G401 (cell line): ENCODE results near the gene MAPK8IP3. TPM values are rescaled to one million over a fixed set of nuclear protein-coding genes. Genes with fewer than 3 reads are reported as not detected.
"Not testable (repeated sequence)": the region's sequence is repeated elsewhere in the genome, so short reads cannot be mapped to it uniquely, and the experiment has no call there.

Experiments used
- DNase-seq: peaks from one replicate; pipeline ENCODE4 v3.0.0-alpha.2; 2015; ENCODE audit warnings: low spot score
- in situ Hi-C: cut with HindIII; loops from 2 replicates; pipeline ENCODE4 v1.10.0; 2016; ENCODE audit warnings: low sequenced_read_pairs, mixed read lengths
- total RNA-seq: library from RNA; depleted of rRNA; stranded (reverse); fragments of >200 nt; shearing (Covaris generic); gene quantifications from 2 replicates; pipeline ENCODE4 v1.2.3, GENCODE V29; 2014

Gene MAPK8IP3
- total RNA-seq, 1 experiment from 2014 or later: 20.6 TPM

DNA sequence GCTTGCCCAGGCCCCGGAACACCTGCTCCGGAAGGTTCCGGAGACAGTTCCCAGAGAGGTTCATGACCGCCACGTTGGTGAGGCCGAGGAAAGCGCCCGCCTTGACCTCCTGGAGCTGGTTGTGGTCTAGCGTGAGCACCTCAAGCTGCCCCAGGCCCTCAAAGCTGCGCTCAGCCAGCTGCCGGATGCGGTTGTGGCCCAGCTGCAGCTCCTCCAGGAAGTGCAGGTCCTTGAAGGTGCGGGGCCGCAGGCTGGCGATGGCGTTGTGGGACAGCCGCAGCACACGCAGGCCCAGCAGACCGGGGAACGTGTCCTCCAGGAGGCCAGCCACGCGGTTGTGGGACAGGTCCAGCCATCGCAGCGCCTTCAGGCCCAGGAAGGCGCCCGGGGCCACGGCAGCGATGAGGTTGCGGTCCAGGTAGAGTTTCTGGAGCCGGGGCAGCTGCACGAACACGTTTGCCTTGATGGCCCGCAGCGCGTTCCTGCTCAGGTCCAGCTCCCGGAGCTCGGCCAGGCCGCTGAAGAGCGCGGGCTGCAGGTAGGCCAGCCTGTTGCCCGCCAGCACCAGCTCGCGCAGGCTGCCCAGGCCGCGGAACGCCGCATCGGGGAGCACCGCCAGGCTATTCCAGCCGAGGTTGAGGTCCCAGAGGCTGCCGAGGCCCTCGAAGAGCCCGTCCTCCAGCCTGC lies 85.4 kb downstream of the MAPK8IP3 start:
- in situ Hi-C loops: no loop called here
- no peak for DNase-seq

DNA sequence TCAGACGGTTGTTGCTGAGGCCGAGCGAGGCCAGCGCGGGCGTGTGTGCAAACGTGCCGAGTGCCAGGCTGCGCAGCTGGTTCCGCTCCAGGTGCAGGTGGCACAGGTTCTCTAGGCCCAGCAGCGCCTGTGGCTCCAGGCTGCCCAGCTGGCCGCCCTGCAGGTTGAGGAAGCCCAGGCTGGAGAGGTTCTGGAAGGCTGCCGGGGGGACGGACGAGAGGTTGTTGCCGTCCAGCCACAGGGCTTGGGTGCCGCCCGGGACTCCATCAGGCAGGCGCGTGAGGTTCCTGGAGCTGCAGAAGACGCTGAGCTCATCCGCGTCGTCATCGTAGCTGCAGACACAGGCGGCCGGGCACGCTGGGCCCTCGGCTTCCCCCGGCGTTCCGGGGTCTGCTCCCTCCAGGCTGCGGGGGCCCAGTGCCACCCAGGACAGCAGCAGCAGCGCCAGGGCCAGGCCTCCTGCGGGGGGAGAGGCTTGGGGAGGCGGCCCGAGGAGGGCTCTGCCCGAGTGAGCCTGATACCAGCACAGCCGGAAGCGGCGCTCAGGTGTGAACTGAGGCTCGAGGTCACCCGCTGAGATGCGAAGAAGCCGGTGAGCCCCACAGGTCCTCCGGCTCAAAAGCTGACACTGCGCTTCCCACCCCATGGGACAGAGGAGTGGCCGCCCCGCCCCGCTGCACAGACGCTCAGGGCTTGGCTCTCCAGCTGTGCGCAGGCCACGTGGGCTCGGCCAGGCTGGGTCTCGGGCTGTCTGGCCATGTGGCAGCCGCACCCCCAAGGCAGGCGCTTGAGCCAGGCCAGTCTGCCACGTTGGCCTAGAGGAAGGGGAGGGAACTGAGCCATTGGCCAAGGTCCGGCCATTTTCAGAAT lies 86.2 kb downstream of the MAPK8IP3 start:
- in situ Hi-C loops: no loop called here
- DNase-seq: no peak

DNA sequence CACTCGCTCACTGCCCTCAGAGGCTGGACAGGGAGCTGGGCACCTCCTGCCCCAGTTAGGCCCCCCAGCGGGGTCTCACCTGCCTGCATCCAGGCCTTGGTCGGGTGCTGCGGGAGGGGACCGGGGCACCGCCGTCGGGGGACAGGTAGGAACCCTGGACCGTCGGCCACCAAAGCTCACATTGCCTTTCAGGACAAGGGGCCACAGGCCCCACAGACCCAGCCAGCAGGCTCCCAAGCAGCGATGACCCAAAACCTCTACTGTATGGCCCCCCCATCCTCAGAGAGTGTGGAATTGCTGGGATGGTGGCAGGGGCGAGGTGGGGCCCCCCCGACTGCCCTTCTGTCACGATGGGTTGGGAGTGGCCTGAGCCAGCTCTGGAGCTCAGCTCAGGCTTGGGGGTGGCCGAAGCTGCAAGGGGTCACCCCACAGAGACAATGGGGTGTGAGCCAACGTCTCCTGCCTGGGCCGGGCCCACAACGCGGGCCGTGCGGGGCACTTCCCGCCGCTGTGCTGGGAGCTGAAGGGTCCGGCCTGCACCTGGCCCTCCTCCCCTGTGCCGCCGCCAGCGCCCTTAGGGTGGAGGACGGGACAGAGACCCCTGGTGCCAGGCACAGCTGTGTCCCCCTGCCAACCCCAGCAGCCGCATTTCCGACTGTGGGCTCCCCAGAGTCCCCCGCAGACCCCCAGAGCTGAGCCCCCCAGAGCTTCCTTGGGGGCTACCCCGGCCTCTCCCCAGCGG lies 87.0 kb downstream of the MAPK8IP3 start:
- in situ Hi-C loops: no loop called here
- no peak for DNase-seq

- DNase-seq: no peak
- in situ Hi-C loops: no loop called here
Measured at GRCh38 chr16:1793578-1794220, 87.7 kb downstream of the MAPK8IP3 start, which contains the start of gene IGFALS. TSS of gene IGFALS (minus strand) at chr16:1793705. CDS start at chr16:1793652, 53 bp downstream.

DNA sequence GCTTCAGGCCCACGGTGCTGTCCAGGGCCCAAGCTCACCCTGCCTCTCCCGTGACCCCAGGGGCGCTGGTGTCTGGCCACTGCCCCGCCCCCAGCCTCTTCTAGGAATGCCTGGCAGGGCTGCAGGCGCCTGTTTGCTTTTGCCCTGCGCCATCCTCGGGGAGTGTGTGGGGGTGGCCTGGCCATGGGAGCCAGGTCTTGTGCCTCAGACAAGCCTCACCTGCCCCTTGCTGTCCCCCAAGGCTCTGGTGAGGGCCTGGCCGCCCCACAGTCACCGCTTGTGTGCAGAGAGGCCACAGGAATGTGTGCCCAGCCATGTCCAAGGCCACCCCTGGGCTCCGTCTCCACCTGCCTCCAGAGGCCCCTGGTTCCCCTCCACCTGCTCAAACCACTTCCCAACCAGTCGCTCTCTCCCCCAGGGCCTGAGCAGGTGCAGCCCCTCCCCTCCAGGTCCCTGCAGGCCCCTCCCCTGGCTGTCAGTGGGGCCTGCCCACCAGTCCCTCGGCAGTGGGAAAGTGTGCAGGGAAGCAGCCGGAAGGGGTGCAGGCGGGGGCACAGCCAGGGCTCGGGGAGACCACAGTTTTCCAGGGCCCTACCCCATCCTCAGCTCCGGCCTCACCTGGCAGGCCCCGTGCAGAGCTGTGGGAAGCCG lies 88.4 kb downstream of the MAPK8IP3 start:
- no peak for DNase-seq
- in situ Hi-C loops: no loop called here

GRCh38 chr16:1794908-1795666 lies 89.1 kb downstream of the MAPK8IP3 start:
- no peak for DNase-seq
- in situ Hi-C loops: no loop called here

DNA sequence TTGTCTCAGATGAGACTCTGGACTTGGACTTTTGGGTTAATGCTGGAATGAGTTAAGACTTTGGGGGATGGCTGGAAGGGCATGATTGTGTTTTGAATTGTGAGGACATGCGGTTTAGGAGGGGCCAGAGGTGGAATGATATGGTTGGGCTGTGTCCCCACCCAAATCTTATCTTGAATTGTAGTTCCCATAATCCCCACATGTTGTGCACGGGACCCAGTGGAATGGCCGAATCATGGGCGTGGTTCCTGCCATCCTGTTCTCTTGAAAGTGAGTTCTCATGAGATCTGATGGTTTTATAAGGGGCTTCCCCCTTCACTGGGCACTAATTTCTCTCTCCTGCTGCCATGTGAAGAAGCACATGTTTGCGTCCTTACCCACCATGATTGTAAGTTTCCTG lies 93.3 kb downstream of the MAPK8IP3 start:
- in situ Hi-C loops, DNase-seq: not testable (repeated sequence)

DNA sequence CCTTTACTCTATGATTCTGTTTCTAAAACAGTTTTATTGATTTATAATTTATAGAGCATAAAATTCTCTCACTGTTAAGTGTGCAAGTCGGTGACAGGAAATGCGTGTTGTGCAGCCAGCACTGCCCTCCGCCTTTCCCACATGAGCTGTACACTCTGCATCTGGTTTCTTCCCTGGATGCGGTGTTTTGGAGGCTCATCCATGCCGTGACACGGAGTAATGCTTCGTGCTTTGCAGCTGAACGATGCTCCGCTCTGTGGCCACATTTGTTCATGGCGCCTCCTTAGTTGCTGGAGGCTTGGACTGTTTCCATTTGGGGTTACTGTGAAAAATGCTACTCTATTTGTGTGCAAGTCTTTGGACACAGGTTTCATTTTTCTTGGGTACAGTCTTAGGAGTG lies 94.7 kb downstream of the MAPK8IP3 start:
- DNase-seq: no peak
- in situ Hi-C loops: no loop called here

DNA sequence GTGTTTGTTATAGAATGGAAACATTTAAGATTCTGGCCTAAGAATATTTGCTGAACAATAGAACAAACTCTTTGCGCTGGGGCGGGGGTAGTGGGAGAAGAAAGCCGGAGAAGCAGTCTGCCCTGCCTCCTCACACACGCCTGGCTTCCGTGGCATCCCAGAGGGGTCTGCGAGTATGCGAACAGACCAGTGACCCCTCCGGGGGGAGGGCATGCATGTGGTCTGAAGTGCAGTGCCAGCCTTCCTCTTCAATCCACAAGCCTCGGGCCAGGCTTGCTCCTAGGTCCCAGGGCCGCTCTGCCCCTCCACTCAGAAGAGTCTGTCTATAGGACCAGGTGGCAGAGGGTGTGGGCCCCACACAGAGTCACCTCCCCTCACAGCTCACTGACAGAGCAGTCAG lies 101.6 kb downstream of the MAPK8IP3 start:
- in situ Hi-C loops: no loop called here
- DNase-seq: no peak

- DNase-seq: no peak
Measured at GRCh38 chr16:1808691-1809090, 102.7 kb downstream of the MAPK8IP3 start.

DNA sequence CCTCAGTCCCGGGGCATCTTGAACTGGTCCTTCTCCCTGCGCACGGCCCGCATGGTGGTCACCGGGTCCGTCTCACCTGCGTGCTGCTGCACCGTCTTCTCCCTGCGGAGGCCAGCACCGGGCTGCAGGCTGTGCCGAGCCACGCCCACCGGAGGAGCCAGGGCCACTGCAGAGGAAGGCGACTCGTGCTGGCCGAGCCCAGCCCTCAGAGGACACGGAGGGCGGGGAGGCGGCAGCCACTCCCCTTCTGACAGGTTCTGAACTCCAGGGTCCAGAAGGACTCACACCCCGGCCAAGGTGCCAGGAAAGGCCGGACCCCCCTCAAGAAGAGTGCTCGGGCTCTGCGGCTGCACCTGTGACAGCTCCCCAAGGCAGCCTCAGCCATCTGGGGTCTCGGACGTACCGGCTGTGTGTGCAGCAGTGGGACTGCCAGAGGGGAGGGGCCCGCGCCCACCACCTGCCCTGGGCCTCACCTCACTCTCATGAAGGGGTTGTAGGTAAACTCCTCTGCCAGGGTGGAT lies 103.3 kb downstream of the MAPK8IP3 start:
- in situ Hi-C loops: no loop called here
- no peak for DNase-seq

More at GRCh38 chr16:1808691-1809090, 102.7 kb downstream of the MAPK8IP3 start:
- in situ Hi-C loops: no loop called here

- in situ Hi-C loops: no loop called here
- no peak for DNase-seq
Measured at GRCh38 chr16:1810106-1810505, 104.1 kb downstream of the MAPK8IP3 start.

- no peak for DNase-seq
- in situ Hi-C loops: no loop called here
Measured at GRCh38 chr16:1810536-1810935, 104.5 kb downstream of the MAPK8IP3 start.

GRCh38 chr16:1812732-1813163 lies 106.8 kb downstream of the MAPK8IP3 start:
- in situ Hi-C loops: no loop called here
- DNase-seq: peak; percentile 67

- no peak for DNase-seq
- in situ Hi-C loops: no loop called here
Measured at GRCh38 chr16:1815461-1815860, 109.5 kb downstream of the MAPK8IP3 start.

GRCh38 chr16:1816396-1817275 lies 110.6 kb downstream of the MAPK8IP3 start:
- no peak for DNase-seq

GRCh38 chr16:1817276-1817589 lies 111.2 kb downstream of the MAPK8IP3 start:
- in situ Hi-C loops: no loop called here

More at GRCh38 chr16:1816396-1817275, 110.6 kb downstream of the MAPK8IP3 start:
- in situ Hi-C loops: no loop called here

More at GRCh38 chr16:1817276-1817589, 111.2 kb downstream of the MAPK8IP3 start:
- DNase-seq: no peak
